Endothelial cell (in vitro differentiated cells): ENCODE results near the gene TECTA. TPM values are rescaled to one million over a fixed set of nuclear protein-coding genes. Genes with fewer than 3 reads are reported as not detected.
"Not testable (repeated sequence)": the region's sequence is repeated elsewhere in the genome, so short reads cannot be mapped to it uniquely, and the experiment has no call there.

ENCODE experiments used
- DNase-seq: peaks from one replicate; pipeline ENCODE4 v3.0.0; 2021; ENCODE audit warnings: low spot score
- H3K27ac Mint-ChIP-seq: one replicate; pipeline ENCODE4 v1.8.0; 2021; ENCODE audit warnings: mixed read lengths, inconsistent platforms; ENCODE audit not compliant: unreplicated experiment
- H3K27me3 Mint-ChIP-seq: one replicate; pipeline ENCODE4 v1.8.0; 2021; ENCODE audit warnings: mild to moderate bottlenecking, moderate library complexity, mixed read lengths, inconsistent platforms; ENCODE audit not compliant: unreplicated experiment
- H3K36me3 Mint-ChIP-seq: one replicate; pipeline ENCODE4 v1.8.0; 2021; ENCODE audit warnings: mild to moderate bottlenecking, low read depth, mixed read lengths, inconsistent platforms; ENCODE audit not compliant: unreplicated experiment
- H3K4me1 Mint-ChIP-seq: one replicate; pipeline ENCODE4 v1.8.0; 2021; ENCODE audit warnings: mild to moderate bottlenecking, mixed read lengths, inconsistent platforms; ENCODE audit not compliant: unreplicated experiment
- H3K4me3 Mint-ChIP-seq: one replicate; pipeline ENCODE4 v1.8.0; 2021; ENCODE audit warnings: mild to moderate bottlenecking, mixed read lengths, inconsistent platforms; ENCODE audit not compliant: unreplicated experiment
- H3K9me3 Mint-ChIP-seq: one replicate; pipeline ENCODE4 v1.8.0; 2021; ENCODE audit warnings: mixed read lengths, inconsistent platforms; ENCODE audit not compliant: unreplicated experiment
- total RNA-seq: library from RNA; stranded (reverse); fragmentation: NEBNext Ultra II Directional; extraction: Animal tissue kit (Norgen Biotek cat#: 25700); gene quantifications from one replicate; pipeline ENCODE4 v1.2.1, GENCODE V29; 2021; ENCODE audit not compliant: unreplicated experiment
- TF ChIP-seq, protein P1 (sequence below): fragments of 200-600 bp; sonication (generic); IDR thresholded peaks from one replicate; pipeline ENCODE4 v1.5.0; 2021; ENCODE audit warnings: antibody characterized with exemption; ENCODE audit not compliant: unreplicated experiment

TECTA gene
- total RNA-seq, 1 donor from 2014 or later = 2.2 TPM

DNA sequence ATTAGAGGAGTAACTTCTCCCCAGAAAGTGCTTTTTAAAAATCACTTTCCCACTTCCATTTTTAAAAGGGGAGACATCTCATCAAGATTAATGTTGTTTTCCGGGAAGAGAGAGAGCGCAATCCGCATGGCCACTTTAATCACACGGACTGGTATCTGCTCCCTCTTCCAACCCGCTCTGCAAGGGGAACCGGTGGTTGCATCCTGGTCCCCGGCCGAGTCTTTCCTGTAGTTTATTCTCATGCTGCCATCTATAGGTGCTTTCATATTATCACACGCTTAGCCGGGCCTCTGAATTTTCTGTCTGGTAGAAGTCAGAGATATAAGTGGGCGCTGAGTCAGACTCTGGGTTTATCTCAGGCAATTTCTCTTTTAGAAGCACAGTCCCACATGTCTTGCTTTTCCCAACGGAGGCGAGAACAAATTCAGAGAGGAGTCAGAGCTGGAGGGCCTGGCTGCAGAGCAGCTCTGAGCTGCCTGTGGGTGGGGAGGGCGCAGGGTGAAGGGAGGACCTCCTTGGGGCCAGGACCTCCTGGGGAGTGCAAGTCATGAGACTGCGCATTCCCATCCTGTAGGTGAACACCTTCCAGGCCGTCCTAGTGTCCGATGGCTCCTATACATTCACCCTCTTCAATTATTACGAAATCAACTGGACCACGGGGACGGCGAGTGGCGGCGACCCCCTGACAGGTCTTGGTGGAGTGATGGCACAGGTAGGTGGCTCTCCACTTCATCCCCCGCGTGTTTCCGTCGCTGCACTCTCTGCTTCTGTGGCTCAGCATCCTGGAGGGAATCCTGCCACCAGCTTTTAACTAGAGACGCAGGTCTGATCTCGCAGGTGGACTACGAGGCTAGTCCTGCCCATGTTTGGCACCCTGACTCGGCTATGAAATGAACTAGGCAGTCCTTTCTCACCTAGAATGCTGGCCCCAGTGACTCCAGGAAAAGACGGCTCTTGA lies 11.7 kb downstream of the TECTA start:
- no peak overlapping the region for H3K27ac Mint-ChIP-seq
- TF ChIP-seq, protein P1, sequence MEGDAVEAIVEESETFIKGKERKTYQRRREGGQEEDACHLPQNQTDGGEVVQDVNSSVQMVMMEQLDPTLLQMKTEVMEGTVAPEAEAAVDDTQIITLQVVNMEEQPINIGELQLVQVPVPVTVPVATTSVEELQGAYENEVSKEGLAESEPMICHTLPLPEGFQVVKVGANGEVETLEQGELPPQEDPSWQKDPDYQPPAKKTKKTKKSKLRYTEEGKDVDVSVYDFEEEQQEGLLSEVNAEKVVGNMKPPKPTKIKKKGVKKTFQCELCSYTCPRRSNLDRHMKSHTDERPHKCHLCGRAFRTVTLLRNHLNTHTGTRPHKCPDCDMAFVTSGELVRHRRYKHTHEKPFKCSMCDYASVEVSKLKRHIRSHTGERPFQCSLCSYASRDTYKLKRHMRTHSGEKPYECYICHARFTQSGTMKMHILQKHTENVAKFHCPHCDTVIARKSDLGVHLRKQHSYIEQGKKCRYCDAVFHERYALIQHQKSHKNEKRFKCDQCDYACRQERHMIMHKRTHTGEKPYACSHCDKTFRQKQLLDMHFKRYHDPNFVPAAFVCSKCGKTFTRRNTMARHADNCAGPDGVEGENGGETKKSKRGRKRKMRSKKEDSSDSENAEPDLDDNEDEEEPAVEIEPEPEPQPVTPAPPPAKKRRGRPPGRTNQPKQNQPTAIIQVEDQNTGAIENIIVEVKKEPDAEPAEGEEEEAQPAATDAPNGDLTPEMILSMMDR = peak; percentile 59
- H3K27me3 Mint-ChIP-seq = peaks cover 1% of the 10 kb centered on the region
- no peaks in the 10 kb centered on the region for H3K36me3 Mint-ChIP-seq
- H3K4me1 Mint-ChIP-seq = peaks cover 3% of the 10 kb centered on the region
- no peaks in the 10 kb centered on the region for H3K9me3 Mint-ChIP-seq
- DNase-seq = peak; percentile 60
- H3K4me3 Mint-ChIP-seq = no peak overlapping the region

DNA sequence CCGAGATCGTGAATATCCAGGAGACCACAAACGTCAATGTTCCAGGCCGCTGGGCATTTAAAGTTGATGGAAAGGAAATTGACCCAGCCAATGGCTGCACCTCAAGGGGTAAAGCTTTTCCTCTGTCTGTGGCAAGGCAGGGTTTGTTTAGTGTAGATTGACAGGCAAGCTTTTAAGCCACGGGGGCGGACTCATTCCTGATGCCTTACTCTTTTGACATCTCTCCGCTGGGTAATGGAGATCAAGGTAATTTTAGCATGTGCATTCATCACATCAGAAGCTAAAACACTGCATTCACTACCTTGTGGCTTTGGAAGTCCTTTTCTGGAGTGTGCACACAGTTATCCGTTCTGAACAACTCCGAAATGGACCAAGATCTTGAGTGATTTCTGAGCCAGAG lies 12.6 kb downstream of the TECTA start:
- no peak overlapping the region for H3K4me3 Mint-ChIP-seq
- H3K9me3 Mint-ChIP-seq = no peaks in the 10 kb centered on the region
- H3K4me1 Mint-ChIP-seq = peaks cover 3% of the 10 kb centered on the region
- H3K27ac Mint-ChIP-seq = no peak overlapping the region
- H3K36me3 Mint-ChIP-seq = no peaks in the 10 kb centered on the region
- DNase-seq = no peak
- TF ChIP-seq, protein P1 = no peak
- peaks cover 1% of the 10 kb centered on the region for H3K27me3 Mint-ChIP-seq

DNA sequence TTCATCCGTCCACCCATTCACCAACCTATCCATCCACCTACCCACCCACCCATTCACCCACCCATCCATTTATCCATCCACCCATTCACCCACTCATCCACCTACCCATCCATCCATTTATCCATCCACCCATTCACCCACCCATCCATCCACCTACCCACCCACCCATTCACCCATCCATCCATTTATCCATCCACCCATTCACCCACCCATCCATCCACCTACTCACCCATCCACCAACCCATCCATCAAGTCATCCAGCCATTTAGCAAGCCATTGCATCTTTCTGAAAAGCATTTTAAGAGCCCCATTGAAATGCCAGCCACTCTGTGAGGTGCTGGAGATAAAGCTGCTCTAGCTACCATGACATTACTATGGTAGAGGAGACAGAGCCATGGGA lies 14.0 kb downstream of the TECTA start:
- H3K9me3 Mint-ChIP-seq, DNase-seq, H3K27me3 Mint-ChIP-seq, H3K36me3 Mint-ChIP-seq, H3K4me1 Mint-ChIP-seq, H3K4me3 Mint-ChIP-seq, H3K27ac Mint-ChIP-seq: not testable (repeated sequence)

DNA sequence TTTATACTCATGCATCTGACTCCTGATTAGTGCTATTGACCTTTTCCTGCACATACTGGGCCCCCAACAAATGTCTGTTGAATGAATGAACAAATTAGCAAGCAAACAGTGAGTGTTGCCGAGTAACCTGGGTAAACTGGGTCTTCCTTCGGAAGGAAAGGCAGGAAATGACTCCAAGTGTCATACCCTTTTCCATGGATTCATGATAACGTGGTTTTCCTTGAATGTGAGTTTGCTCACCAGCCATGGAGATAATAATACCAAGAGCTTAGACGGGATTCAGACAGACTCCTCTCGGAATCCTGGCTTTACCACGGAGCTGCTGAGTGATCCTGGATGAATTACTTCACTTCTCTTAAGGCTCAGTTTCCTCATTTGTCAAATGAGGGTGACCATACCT lies 16.7 kb downstream of the TECTA start:
- Mint-ChIP-seq H3K4me1 (peaks cover 3% of the 10 kb centered on the region), H3K4me3 (no peak overlapping the region), H3K27ac (no peak overlapping the region), H3K27me3 (no peaks in the 10 kb centered on the region), H3K9me3 (no peaks in the 10 kb centered on the region), H3K36me3 (peaks cover 18% of the 10 kb centered on the region)
- no peak for DNase-seq
- TF ChIP-seq, protein P1 = no peak

DNA sequence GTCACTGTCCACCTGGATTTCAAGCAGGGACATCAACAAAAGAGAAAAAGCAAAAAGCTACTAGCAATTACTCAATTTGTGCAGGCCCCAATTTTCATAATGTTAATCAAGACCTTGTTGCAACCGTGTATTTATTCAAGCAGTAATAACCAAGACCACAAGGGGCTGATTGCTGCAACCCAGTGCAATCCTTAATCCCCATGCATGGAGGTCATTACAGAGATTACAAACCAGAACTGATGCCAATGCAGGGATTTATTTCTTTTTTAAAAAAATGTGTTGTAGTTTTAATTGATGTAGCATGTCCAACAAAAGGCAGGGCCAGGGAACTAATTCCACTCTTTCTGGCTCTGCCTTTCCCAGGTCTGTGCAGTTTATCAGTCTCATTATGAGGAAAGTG lies 18.4 kb downstream of the TECTA start:
- H3K27me3 Mint-ChIP-seq = no peaks in the 10 kb centered on the region
- DNase-seq = no peak
- peaks cover 30% of the 10 kb centered on the region for H3K36me3 Mint-ChIP-seq
- H3K27ac Mint-ChIP-seq = no peak overlapping the region
- H3K4me3 Mint-ChIP-seq = no peak overlapping the region
- TF ChIP-seq, protein P1 = no peak
- peaks cover 10% of the 10 kb centered on the region for H3K4me1 Mint-ChIP-seq
- peaks cover 10% of the 10 kb centered on the region for H3K9me3 Mint-ChIP-seq
